ENCODE data around the gene UTF1. TPM values are rescaled to one million over a fixed set of nuclear protein-coding genes. Genes with fewer than 3 reads are reported as not detected.

UTF1 gene
- polyA plus RNA-seq, 3 donors, result 0.14 to 0.48 (median 0.24) TPM

DNA sequence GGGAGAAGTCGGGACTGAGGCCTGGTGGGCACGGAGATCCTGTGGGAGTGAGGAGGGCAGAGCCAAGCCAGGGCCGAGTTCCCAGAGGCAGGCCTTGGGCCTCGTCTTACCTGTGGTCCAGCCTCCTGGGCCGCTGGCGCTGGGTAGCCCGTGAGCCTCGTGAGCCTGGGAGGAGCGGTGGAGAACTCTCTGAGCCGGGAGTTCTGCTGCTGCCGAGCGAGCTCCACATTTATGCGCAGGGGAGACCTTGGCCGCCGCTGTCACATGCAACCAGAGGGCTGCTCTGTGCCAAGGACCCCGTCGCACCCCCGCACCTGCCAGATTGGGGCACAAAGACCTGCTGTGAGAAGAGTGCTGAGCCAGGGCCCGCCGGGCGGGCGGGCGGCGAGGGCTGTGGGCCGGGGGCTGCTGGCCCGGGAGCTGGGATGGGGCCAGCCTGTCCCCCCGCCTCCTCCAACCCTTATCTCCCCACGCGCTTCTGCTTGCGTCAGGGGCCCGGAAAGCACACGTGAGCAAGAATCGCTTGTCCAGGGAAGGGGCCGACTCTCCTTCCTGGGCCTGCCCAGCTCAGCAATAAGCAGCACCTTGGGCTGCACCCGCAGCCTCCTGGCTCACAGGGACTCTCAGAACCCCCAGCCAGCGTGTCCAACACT, 17.8 kb downstream of the UTF1 start:
- H3K79me2 ChIP-seq (ENCODE audit: insufficient read depth, low read length), result no peaks in the 10 kb centered on the region
- Mint-ChIP-seq H3K4me3 (peak overlapping the region in 1 of 2 donors; percentile 39), H3K4me1 (peaks cover 17% of the 10 kb centered on the region), H3K27me3 (ENCODE audit: low read depth in 3 of 3) (peaks cover 22 to 45% (median 23%) of the 10 kb centered on the region in 3 donors), H3K9me3 (no peaks in the 10 kb centered on the region), H3K36me3 (no peaks in the 10 kb centered on the region), H3K27ac (no peak overlapping the region)
- H4K20me1 ChIP-seq (ENCODE audit: insufficient read depth, low read length), result no peaks in the 10 kb centered on the region
- no peaks in the 10 kb centered on the region for H3K36me3 ChIP-seq (replicated peaks in 1 of 2; ENCODE audit: control insufficient read depth in 1 of 2, insufficient read depth in 2 of 2, low read length in 2 of 2)
- 94% methylated on average over 32 of the region's 36 CpGs for WGBS (ENCODE audit: insufficient coverage)
- no peaks in the 10 kb centered on the region for H3K9me3 ChIP-seq (replicated peaks in 1 of 2; ENCODE audit: control insufficient read depth in 1 of 2, insufficient read depth in 1 of 2, low read length in 2 of 2)
- H3K27me3 ChIP-seq (ENCODE audit: control insufficient read depth in 2 of 2, insufficient read depth in 2 of 2, low read length in 2 of 2), result peaks cover 0 to 18% of the 10 kb centered on the region in 2 donors
- no peak overlapping the region for H2AFZ ChIP-seq (ENCODE audit: insufficient read depth, low read depth, low read length, poor library complexity, severe bottlenecking)
- H3K4me1 ChIP-seq (ENCODE audit: control insufficient read depth in 1 of 2, insufficient read depth in 2 of 2, low read length in 2 of 2), result peaks cover 3 to 20% of the 10 kb centered on the region in 2 donors
- DNase-seq, result no peak
- TF ChIP-seq, protein P1, sequence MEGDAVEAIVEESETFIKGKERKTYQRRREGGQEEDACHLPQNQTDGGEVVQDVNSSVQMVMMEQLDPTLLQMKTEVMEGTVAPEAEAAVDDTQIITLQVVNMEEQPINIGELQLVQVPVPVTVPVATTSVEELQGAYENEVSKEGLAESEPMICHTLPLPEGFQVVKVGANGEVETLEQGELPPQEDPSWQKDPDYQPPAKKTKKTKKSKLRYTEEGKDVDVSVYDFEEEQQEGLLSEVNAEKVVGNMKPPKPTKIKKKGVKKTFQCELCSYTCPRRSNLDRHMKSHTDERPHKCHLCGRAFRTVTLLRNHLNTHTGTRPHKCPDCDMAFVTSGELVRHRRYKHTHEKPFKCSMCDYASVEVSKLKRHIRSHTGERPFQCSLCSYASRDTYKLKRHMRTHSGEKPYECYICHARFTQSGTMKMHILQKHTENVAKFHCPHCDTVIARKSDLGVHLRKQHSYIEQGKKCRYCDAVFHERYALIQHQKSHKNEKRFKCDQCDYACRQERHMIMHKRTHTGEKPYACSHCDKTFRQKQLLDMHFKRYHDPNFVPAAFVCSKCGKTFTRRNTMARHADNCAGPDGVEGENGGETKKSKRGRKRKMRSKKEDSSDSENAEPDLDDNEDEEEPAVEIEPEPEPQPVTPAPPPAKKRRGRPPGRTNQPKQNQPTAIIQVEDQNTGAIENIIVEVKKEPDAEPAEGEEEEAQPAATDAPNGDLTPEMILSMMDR (IDR thresholded peaks at IDR 0.05), result no peak
- no peak overlapping the region for H3K4me2 ChIP-seq (replicated peaks; ENCODE audit: extremely low read depth, low read length, poor library complexity, severe bottlenecking)
- no peak overlapping the region for H3K9ac ChIP-seq (ENCODE audit: insufficient read depth, low read length, poor library complexity, severe bottlenecking)
- H3K27ac ChIP-seq (ENCODE audit: low read depth in 1 of 2, low read length in 2 of 2), result no peak overlapping the region
- no peak overlapping the region for H3K4me3 ChIP-seq (replicated peaks in 1 of 3; ENCODE audit: low read depth in 2 of 3, low read length in 3 of 3)
- intact Hi-C loops (cut with micrococcal nuclease), result loop anchor here in 1 of 2 donors (10.0 kb wide), 1 partner anchor 233 kb away; no protein-coding TSS in a partner anchor

DNA sequence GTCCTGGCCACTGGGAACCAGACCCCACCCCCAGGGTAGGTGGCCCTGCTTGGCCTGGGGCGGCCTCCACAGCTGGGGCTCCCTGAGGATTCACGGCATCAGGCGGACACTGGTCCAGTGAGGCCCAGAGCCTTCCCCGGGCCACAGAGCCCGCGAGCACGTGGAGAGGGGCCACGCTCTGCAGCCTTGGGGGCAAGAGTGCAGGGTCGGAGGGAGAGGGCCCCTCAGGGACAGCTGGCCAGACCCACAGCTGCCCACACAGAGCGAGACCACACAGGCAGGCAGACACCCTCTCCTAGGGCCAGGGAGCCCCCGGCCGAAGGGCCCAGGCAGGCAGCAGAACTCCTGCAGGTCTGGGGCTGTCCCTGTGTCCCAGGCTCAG, 18.3 kb downstream of the UTF1 start:
- intact Hi-C loops (cut with micrococcal nuclease), result loop anchor here in 1 of 2 donors (10.0 kb wide), 1 partner anchor 234 kb away; no protein-coding TSS in a partner anchor
- Histone ChIP-seq H3K36me3 (replicated peaks in 1 of 2; ENCODE audit: control insufficient read depth in 1 of 2, insufficient read depth in 2 of 2, low read length in 2 of 2) (no peaks in the 10 kb centered on the region), H3K79me2 (ENCODE audit: insufficient read depth, low read length) (no peaks in the 10 kb centered on the region), H3K4me2 (replicated peaks; ENCODE audit: extremely low read depth, low read length, poor library complexity, severe bottlenecking) (no peak overlapping the region), H3K4me3 (replicated peaks in 1 of 3; ENCODE audit: low read depth in 2 of 3, low read length in 3 of 3) (no peak overlapping the region), H3K4me1 (ENCODE audit: control insufficient read depth in 1 of 2, insufficient read depth in 2 of 2, low read length in 2 of 2) (peaks cover 8 to 25% of the 10 kb centered on the region in 2 donors), H2AFZ (ENCODE audit: insufficient read depth, low read depth, low read length, poor library complexity, severe bottlenecking) (no peak overlapping the region), H3K27me3 (ENCODE audit: control insufficient read depth in 2 of 2, insufficient read depth in 2 of 2, low read length in 2 of 2) (peaks cover 0 to 14% of the 10 kb centered on the region in 2 donors), H3K27ac (ENCODE audit: low read depth in 1 of 2, low read length in 2 of 2) (no peak overlapping the region), H3K9ac (ENCODE audit: insufficient read depth, low read length, poor library complexity, severe bottlenecking) (no peak overlapping the region), H4K20me1 (ENCODE audit: insufficient read depth, low read length) (no peaks in the 10 kb centered on the region), H3K9me3 (replicated peaks in 1 of 2; ENCODE audit: control insufficient read depth in 1 of 2, insufficient read depth in 1 of 2, low read length in 2 of 2) (no peaks in the 10 kb centered on the region)
- Mint-ChIP-seq H3K9me3 (no peaks in the 10 kb centered on the region), H3K27ac (no peak overlapping the region), H3K27me3 (ENCODE audit: low read depth in 3 of 3) (peaks cover 19 to 42% (median 20%) of the 10 kb centered on the region in 3 donors), H3K36me3 (no peaks in the 10 kb centered on the region), H3K4me1 (peaks cover 23% of the 10 kb centered on the region), H3K4me3 (no peak overlapping the region)
- 95% methylated on average over 10 of the region's 12 CpGs for WGBS (ENCODE audit: insufficient coverage)
- DNase-seq, result no peak
- TF ChIP-seq, protein P1 (IDR thresholded peaks at IDR 0.05), result no peak

Measured in CD14-positive monocyte (primary cell).